ENCODE results near the gene ADAMTSL1. TPM values are rescaled to one million over a fixed set of nuclear protein-coding genes. Genes with fewer than 3 reads are reported as not detected.

Gene ADAMTSL1
- total and polyA plus RNA-seq, 2 of the 13 experiments (the other 11 are each of a cell fraction or from before 2014, with no cell fraction given), result not detected

DNA sequence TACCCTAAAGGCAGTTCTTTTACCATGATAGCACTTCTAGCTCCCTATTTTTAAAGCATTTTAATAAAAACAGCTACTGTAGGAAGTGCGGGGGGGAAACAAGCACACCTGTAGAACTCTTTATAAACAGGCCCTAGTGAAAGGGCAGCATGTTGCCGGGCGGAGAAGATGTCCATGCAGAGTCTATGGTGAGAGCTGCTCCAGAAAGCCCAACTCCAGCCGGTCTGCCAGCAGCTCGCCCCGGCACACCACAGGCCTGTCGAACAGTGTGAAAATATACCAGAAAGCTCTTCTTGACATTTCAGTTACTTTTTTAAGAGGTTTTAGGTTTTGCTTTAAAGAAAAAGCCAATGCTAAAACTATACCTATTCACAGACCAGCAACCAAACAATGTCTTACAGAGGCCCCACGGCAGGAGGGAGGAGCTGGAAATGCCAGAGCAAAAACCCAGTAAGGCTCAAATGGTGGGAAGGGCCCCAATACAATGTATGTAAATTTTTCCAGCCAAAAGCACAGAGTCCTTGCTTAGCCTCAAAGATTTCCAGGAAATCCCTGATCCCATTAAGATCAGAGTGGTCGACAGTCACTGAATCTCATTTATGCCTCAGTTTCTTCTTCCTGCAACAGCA is 437.9 kb downstream of the ADAMTSL1 start (continued):
- TF ChIP-seq, protein P1, sequence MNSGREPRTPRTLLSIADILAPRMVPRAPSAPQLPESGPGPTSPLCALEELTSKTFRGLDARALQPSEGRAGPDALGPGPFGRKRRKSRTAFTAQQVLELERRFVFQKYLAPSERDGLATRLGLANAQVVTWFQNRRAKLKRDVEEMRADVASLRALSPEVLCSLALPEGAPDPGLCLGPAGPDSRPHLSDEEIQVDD (CRISPR knock-in tag; IDR thresholded peaks at IDR 0.05; ENCODE audit: borderline replicate concordance), result no peak
- TF ChIP-seq ZNF737 (CRISPR knock-in tag; IDR thresholded peaks at IDR 0.05; ENCODE audit: borderline replicate concordance) (no peak), HNRNPUL1 (IDR thresholded peaks at IDR 0.05; ENCODE audit: low read depth, low read length) (no peak), HMG20A (CRISPR knock-in tag; IDR thresholded peaks at IDR 0.05; ENCODE audit: borderline replicate concordance) (no peak), ZNF205 (CRISPR knock-in tag; IDR thresholded peaks at IDR 0.05) (no peak), ZNF33A (CRISPR knock-in tag; IDR thresholded peaks at IDR 0.05; ENCODE audit: borderline replicate concordance) (no peak), ZNF761 (CRISPR knock-in tag; conservative IDR thresholded peaks at IDR 0.05) (no peak), SP1 (IDR thresholded peaks at IDR 0.05) (no peak), SP1 (CRISPR knock-in tag; IDR thresholded peaks at IDR 0.05) (no peak)
- TF ChIP-seq, protein P2, sequence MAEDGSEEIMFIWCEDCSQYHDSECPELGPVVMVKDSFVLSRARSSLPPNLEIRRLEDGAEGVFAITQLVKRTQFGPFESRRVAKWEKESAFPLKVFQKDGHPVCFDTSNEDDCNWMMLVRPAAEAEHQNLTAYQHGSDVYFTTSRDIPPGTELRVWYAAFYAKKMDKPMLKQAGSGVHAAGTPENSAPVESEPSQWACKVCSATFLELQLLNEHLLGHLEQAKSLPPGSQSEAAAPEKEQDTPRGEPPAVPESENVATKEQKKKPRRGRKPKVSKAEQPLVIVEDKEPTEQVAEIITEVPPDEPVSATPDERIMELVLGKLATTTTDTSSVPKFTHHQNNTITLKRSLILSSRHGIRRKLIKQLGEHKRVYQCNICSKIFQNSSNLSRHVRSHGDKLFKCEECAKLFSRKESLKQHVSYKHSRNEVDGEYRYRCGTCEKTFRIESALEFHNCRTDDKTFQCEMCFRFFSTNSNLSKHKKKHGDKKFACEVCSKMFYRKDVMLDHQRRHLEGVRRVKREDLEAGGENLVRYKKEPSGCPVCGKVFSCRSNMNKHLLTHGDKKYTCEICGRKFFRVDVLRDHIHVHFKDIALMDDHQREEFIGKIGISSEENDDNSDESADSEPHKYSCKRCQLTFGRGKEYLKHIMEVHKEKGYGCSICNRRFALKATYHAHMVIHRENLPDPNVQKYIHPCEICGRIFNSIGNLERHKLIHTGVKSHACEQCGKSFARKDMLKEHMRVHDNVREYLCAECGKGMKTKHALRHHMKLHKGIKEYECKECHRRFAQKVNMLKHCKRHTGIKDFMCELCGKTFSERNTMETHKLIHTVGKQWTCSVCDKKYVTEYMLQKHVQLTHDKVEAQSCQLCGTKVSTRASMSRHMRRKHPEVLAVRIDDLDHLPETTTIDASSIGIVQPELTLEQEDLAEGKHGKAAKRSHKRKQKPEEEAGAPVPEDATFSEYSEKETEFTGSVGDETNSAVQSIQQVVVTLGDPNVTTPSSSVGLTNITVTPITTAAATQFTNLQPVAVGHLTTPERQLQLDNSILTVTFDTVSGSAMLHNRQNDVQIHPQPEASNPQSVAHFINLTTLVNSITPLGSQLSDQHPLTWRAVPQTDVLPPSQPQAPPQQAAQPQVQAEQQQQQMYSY (CRISPR knock-in tag; IDR thresholded peaks at IDR 0.05), result no peak

Data from HepG2 (cell line).